Caco-2 (cell line): ENCODE results near the gene IMPG2. TPM values are rescaled to one million over a fixed set of nuclear protein-coding genes. Genes with fewer than 3 reads are reported as not detected.

Source experiments
- BruUV-seq: library from RNA; stranded (reverse); fragments of 400-500 nt; replicated peaks from 2 replicates; lab custom pipeline; 2021; lab: Mats Ljungman, UMichigan
- CTCF ChIA-PET: fragments of 300-600 bp; sonication (Branson Sonifier 250); formaldehyde crosslinking; loops from one replicate; lab custom pipeline; 2022; ENCODE audit warnings: antibody characterized with exemption; lab: Charles Lee
- POLR2A ChIA-PET: fragments of 300-600 bp; sonication (Branson Sonifier 250); formaldehyde crosslinking; loops from one replicate; lab custom pipeline; 2022; ENCODE audit warnings: antibody characterized with exemption; lab: Charles Lee
- DNase-seq, 2 experiments: peaks; one replicate each; pipeline versions ENCODE4 v3.0.0 to v3.0.0-alpha.2; 2020 to 2022
- H3K27me3 ChIP-seq: replicated peaks from 2 replicates; pipeline ENCODE4 v1.6.0; 2011; ENCODE audit warnings: low read length; ENCODE audit not compliant: control insufficient read depth, insufficient read depth
- H3K36me3 ChIP-seq: 2 replicates; pipeline ENCODE4 v1.5.1; 2011; ENCODE audit warnings: low read length; ENCODE audit not compliant: control insufficient read depth, insufficient read depth
- H3K4me1 ChIP-seq: fragments of 250-450 bp; sonication (Bioruptor Pico); 2 replicates; pipeline ENCODE4 v1.5.1; 2020; ENCODE audit warnings: mild to moderate bottlenecking
- H3K4me3 ChIP-seq: 2 replicates; pipeline ENCODE4 v1.5.1; 2011; ENCODE audit warnings: low read depth, mild to moderate bottlenecking, control low read depth, low read length
- H3K9me3 ChIP-seq: fragments of 250-450 bp; sonication (Bioruptor Pico); 2 replicates; pipeline ENCODE4 v1.5.1; 2020; ENCODE audit warnings: mild to moderate bottlenecking, moderate library complexity
- H3K27ac Mint-ChIP-seq: one replicate; pipeline ENCODE4 v1.8.0; 2022; ENCODE audit warnings: mixed read lengths; ENCODE audit not compliant: unreplicated experiment
- H3K27me3 Mint-ChIP-seq: one replicate; pipeline ENCODE4 v1.8.0; 2022; ENCODE audit warnings: mixed read lengths; ENCODE audit not compliant: insufficient read depth, unreplicated experiment
- H3K36me3 Mint-ChIP-seq: one replicate; pipeline ENCODE4 v1.8.0; 2022; ENCODE audit warnings: mild to moderate bottlenecking, mixed read lengths; ENCODE audit not compliant: insufficient read depth, unreplicated experiment
- H3K4me1 Mint-ChIP-seq: one replicate; pipeline ENCODE4 v1.8.0; 2022; ENCODE audit warnings: low read depth, mixed read lengths; ENCODE audit not compliant: unreplicated experiment
- H3K4me3 Mint-ChIP-seq: one replicate; pipeline ENCODE4 v1.8.0; 2022; ENCODE audit warnings: mild to moderate bottlenecking, moderate library complexity, mixed read lengths; ENCODE audit not compliant: unreplicated experiment
- H3K9me3 Mint-ChIP-seq: one replicate; pipeline ENCODE4 v1.8.0; 2022; ENCODE audit warnings: mixed read lengths; ENCODE audit not compliant: unreplicated experiment
- CTCF ChIP-seq, 2 experiments: fragments of 200-600 bp in 1 of 2; IDR thresholded peaks; 1 replicate in 1 of 2; 2 replicates in 1 of 2; pipeline versions ENCODE4 v1.5.1 to v1.8.0; 2011 to 2022; ENCODE audit warnings: antibody characterized with exemption in 1 of 2, control low read depth in 1 of 2, inconsistent platforms in 1 of 2, low read depth in 1 of 2, low read length in 1 of 2, mild to moderate bottlenecking in 1 of 2, moderate library complexity in 1 of 2; ENCODE audit not compliant: insufficient read depth in 1 of 2, severe bottlenecking in 1 of 2, unreplicated experiment in 1 of 2
- intact Hi-C: fragments of 100-400 bp; cut with micrococcal nuclease; formaldehyde crosslinking; loops from one replicate; pipeline ENCODE4 v1.10.0; 2022; ENCODE audit not compliant: unreplicated experiment
- total RNA-seq: library from RNA; stranded (reverse); gene quantifications from 2 replicates; pipeline ENCODE4 v1.2.3, GENCODE V29; 2022

The IMPG2 gene
- total RNA-seq, 1 experiment from 2014 or later: not detected

DNA sequence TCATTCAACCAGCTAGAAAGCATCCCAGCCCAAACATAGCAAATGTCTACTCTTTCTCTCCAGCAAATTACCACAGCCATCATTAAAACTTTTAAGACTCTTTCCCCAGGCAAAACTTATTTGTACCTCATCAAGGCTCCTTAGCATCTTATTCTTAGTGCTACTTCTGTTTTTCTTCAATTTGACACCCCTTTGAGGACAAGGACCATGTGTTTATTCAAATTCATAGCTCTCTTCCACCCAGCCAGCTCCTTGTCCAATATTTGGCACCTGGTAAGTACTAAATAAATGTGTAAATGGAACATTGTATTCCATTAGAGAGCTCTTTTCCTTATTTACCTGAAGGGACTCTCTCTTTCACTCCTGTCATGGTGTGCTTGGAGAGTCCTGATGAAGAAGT lies 89.8 kb downstream of the IMPG2 start:
- Mint-ChIP-seq H3K4me3 (no peak overlapping the region), H3K9me3 (no peaks in the 10 kb centered on the region), H3K4me1 (no peaks in the 10 kb centered on the region), H3K36me3 (no peaks in the 10 kb centered on the region), H3K27me3 (peaks cover 14% of the 10 kb centered on the region), H3K27ac (no peak overlapping the region)
- Histone ChIP-seq H3K36me3 (no peaks in the 10 kb centered on the region), H3K4me3 (no peak overlapping the region), H3K4me1 (no peaks in the 10 kb centered on the region), H3K27me3 (no peaks in the 10 kb centered on the region), H3K9me3 (no peaks in the 10 kb centered on the region)
- no peak for TF ChIP-seq CTCF (IDR thresholded peaks at IDR 0.05; ENCODE audit: insufficient read depth in 1 of 2, low read depth in 1 of 2, low read length in 1 of 2, severe bottlenecking in 1 of 2, unreplicated experiment in 1 of 2)
- ChIA-PET CTCF (interaction anchor here (1.4 kb wide), 1 partner anchor 408 kb away, joined by 3 read pairs; no protein-coding TSS in a partner anchor), POLR2A (no interaction called here)
- BruUV-seq: no TSS peak
- no peak for DNase-seq
- intact Hi-C loops: no loop called here

DNA sequence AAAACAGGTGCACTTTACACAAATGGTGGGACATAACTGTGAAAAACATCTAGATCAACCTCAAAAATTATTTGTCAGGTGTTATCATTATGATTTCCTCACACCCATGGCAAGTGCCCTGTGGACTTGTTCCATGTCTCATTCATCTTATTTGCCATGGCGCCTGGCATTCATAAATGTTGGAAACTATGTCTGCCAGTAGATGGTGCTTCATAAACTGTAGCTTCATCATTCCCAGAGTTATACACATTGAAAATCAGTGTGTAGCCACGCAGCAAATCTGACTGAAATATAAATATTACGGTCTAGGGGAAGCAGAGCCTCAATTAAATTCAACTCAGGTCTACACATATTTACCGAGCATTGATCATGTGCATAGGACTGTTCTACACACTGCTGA lies 90.7 kb downstream of the IMPG2 start:
- Mint-ChIP-seq H3K4me3 (no peak overlapping the region), H3K27ac (no peak overlapping the region), H3K27me3 (peaks cover 17% of the 10 kb centered on the region), H3K4me1 (no peaks in the 10 kb centered on the region), H3K9me3 (no peaks in the 10 kb centered on the region), H3K36me3 (no peaks in the 10 kb centered on the region)
- Histone ChIP-seq H3K4me3 (no peak overlapping the region), H3K4me1 (no peaks in the 10 kb centered on the region), H3K9me3 (no peaks in the 10 kb centered on the region), H3K36me3 (no peaks in the 10 kb centered on the region), H3K27me3 (no peaks in the 10 kb centered on the region)
- CTCF ChIA-PET: interaction anchor here (1.4 kb wide), 1 partner anchor 409 kb away, joined by 3 read pairs; no protein-coding TSS in a partner anchor
- no TSS peak for BruUV-seq
- intact Hi-C loops: loop anchor here (1.0 kb wide), 1 partner anchor 152 kb away; no protein-coding TSS in a partner anchor
- TF ChIP-seq CTCF (IDR thresholded peaks at IDR 0.05; ENCODE audit: insufficient read depth in 1 of 2, low read depth in 1 of 2, low read length in 1 of 2, severe bottlenecking in 1 of 2, unreplicated experiment in 1 of 2): no peak
- POLR2A ChIA-PET: no interaction called here
- DNase-seq: no peak

- Mint-ChIP-seq H3K4me3 (no peak overlapping the region), H3K4me1 (no peaks in the 10 kb centered on the region), H3K27me3 (peaks cover 14% of the 10 kb centered on the region), H3K36me3 (no peaks in the 10 kb centered on the region), H3K9me3 (no peaks in the 10 kb centered on the region), H3K27ac (no peak overlapping the region)
- Histone ChIP-seq H3K36me3 (no peaks in the 10 kb centered on the region), H3K4me3 (no peak overlapping the region), H3K4me1 (no peaks in the 10 kb centered on the region), H3K9me3 (no peaks in the 10 kb centered on the region), H3K27me3 (no peaks in the 10 kb centered on the region)
- TF ChIP-seq CTCF (IDR thresholded peaks at IDR 0.05; ENCODE audit: insufficient read depth in 1 of 2, low read depth in 1 of 2, low read length in 1 of 2, severe bottlenecking in 1 of 2, unreplicated experiment in 1 of 2): no peak
- CTCF ChIA-PET: no interaction called here
- intact Hi-C loops: no loop called here
- no peak for DNase-seq
- no TSS peak for BruUV-seq
- POLR2A ChIA-PET: no interaction called here
These were observed 91.9 kb downstream of the IMPG2 start for GRCh38 chr3:101228441-101228840.
